H9 (cell line): ENCODE data around the gene HAUS8. TPM values are rescaled to one million over a fixed set of nuclear protein-coding genes. Genes with fewer than 3 reads are reported as not detected.

Source experiments
- DNase-seq: peaks from one replicate; pipeline ENCODE4 v3.0.0-alpha.2; 2017
- H2AFZ ChIP-seq: one replicate; pipeline ENCODE4 v1.6.1; 2013; ENCODE audit warnings: mild to moderate bottlenecking, low read length, control low read depth, moderate library complexity
- H2AK5ac ChIP-seq: 2 replicates; pipeline ENCODE4 v1.6.1; 2013; ENCODE audit warnings: low read length, control low read depth, mixed read lengths; ENCODE audit not compliant: insufficient read length
- H2BK120ac ChIP-seq: one replicate; pipeline ENCODE4 v1.6.1; 2013; ENCODE audit warnings: low read depth, mild to moderate bottlenecking, low read length, control low read depth, inconsistent platforms; ENCODE audit not compliant: poor library complexity, severe bottlenecking
- H2BK12ac ChIP-seq: 2 replicates; pipeline ENCODE4 v1.6.1; 2013; ENCODE audit warnings: low read length, control low read depth, mixed read lengths, low read depth; ENCODE audit not compliant: insufficient read length
- H2BK15ac ChIP-seq: 2 replicates; pipeline ENCODE4 v1.6.1; 2013; ENCODE audit warnings: low read depth, low read length, control low read depth
- H2BK20ac ChIP-seq: one replicate; pipeline ENCODE4 v1.6.1; 2013; ENCODE audit warnings: low read depth, mild to moderate bottlenecking, low read length, control low read depth, inconsistent platforms; ENCODE audit not compliant: poor library complexity, severe bottlenecking
- H2BK5ac ChIP-seq: 2 replicates; pipeline ENCODE4 v1.6.1; 2013; ENCODE audit warnings: low read length, control low read depth, mixed read lengths; ENCODE audit not compliant: insufficient read length
- H3K14ac ChIP-seq: 2 replicates; pipeline ENCODE4 v1.6.1; 2013; ENCODE audit warnings: low read length, control low read depth; ENCODE audit not compliant: insufficient read depth
- H3K18ac ChIP-seq: 2 replicates; pipeline ENCODE4 v1.6.1; 2013; ENCODE audit warnings: low read depth, mild to moderate bottlenecking, mixed read lengths, low read length, control low read depth; ENCODE audit not compliant: insufficient read length
- H3K23ac ChIP-seq: 2 replicates; pipeline ENCODE4 v1.6.1; 2013; ENCODE audit warnings: low read length, control low read depth, mixed read lengths, low read depth; ENCODE audit not compliant: insufficient read length
- H3K23me2 ChIP-seq: 2 replicates; pipeline ENCODE4 v1.6.1; 2013; ENCODE audit warnings: low read depth, mild to moderate bottlenecking, mixed read lengths, low read length, control low read depth; ENCODE audit not compliant: insufficient read length, poor library complexity, severe bottlenecking
- H3K27ac ChIP-seq: 2 replicates; pipeline ENCODE4 v1.5.1; 2013; ENCODE audit warnings: low read length, control low read depth, mixed read lengths, low read depth; ENCODE audit not compliant: insufficient read length
- H3K27me3 ChIP-seq: 2 replicates; pipeline ENCODE4 v1.6.1; 2013; ENCODE audit warnings: low read length, control low read depth, inconsistent platforms; ENCODE audit not compliant: insufficient read depth
- H3K4ac ChIP-seq: 2 replicates; pipeline ENCODE4 v1.6.1; 2013; ENCODE audit warnings: low read depth, mild to moderate bottlenecking, control low read depth, inconsistent platforms, low read length, moderate library complexity
- H3K4me1 ChIP-seq: 2 replicates; pipeline ENCODE4 v1.6.1; 2013; ENCODE audit warnings: low read length, control low read depth, inconsistent platforms; ENCODE audit not compliant: insufficient read depth
- H3K4me2 ChIP-seq: 2 replicates; pipeline ENCODE4 v1.6.1; 2013; ENCODE audit warnings: low read length, control low read depth, mixed read lengths; ENCODE audit not compliant: insufficient read length, insufficient read depth
- H3K56ac ChIP-seq: 2 replicates; pipeline ENCODE4 v1.6.1; 2013; ENCODE audit warnings: low read depth, mild to moderate bottlenecking, mixed read lengths, low read length, control low read depth; ENCODE audit not compliant: insufficient read length
- H3K79me1 ChIP-seq: 2 replicates; pipeline ENCODE4 v1.6.1; 2013; ENCODE audit warnings: low read depth, mild to moderate bottlenecking, moderate library complexity, low read length, control low read depth, inconsistent platforms; ENCODE audit not compliant: insufficient read depth, poor library complexity, severe bottlenecking
- H3K79me2 ChIP-seq: 2 replicates; pipeline ENCODE4 v1.6.1; 2013; ENCODE audit warnings: low read length, control low read depth, inconsistent platforms; ENCODE audit not compliant: insufficient read depth
- H3K9ac ChIP-seq: 2 replicates; pipeline ENCODE4 v1.6.1; 2013; ENCODE audit warnings: low read length, control low read depth, mixed read lengths; ENCODE audit not compliant: insufficient read length; ENCODE audit errors: extremely low read depth
- H3K9me3 ChIP-seq: one replicate; pipeline ENCODE4 v1.6.1; 2013; ENCODE audit warnings: low read depth, low read length, inconsistent platforms; ENCODE audit not compliant: control insufficient read depth
- H3T11ph ChIP-seq: one replicate; pipeline ENCODE4 v1.6.1; 2013; ENCODE audit warnings: mild to moderate bottlenecking, low read length, control low read depth, inconsistent platforms
- H4K20me1 ChIP-seq: one replicate; pipeline ENCODE4 v1.6.1; 2013; ENCODE audit not compliant: control insufficient read depth, insufficient read length, insufficient read depth
- H4K5ac ChIP-seq: 2 replicates; pipeline ENCODE4 v1.6.1; 2013; ENCODE audit warnings: low read depth, mild to moderate bottlenecking, mixed read lengths, low read length, control low read depth; ENCODE audit not compliant: insufficient read length
- H4K8ac ChIP-seq: replicated peaks from 2 replicates; pipeline ENCODE4 v1.6.1; 2013; ENCODE audit warnings: low read length, control low read depth, mixed read lengths, low read depth; ENCODE audit not compliant: insufficient read length
- H4K91ac ChIP-seq: 2 replicates; pipeline ENCODE4 v1.6.1; 2013; ENCODE audit warnings: low read depth, mild to moderate bottlenecking, moderate library complexity, mixed read lengths, low read length, control low read depth; ENCODE audit not compliant: insufficient read length
- H3K27ac Mint-ChIP-seq, 3 experiments: 2 replicates in 2 of 3; 3 replicates in 1 of 3; pipeline ENCODE4 v1.8.0; 2020 to 2021; ENCODE audit warnings: mixed read lengths in 3 of 3, mild to moderate bottlenecking in 1 of 3, moderate library complexity in 1 of 3
- H3K27me3 Mint-ChIP-seq: 2 replicates; pipeline ENCODE4 v1.8.0; 2021; ENCODE audit warnings: low read depth, mild to moderate bottlenecking, moderate library complexity, mixed read lengths
- H3K36me3 Mint-ChIP-seq, 3 experiments: 2 replicates in 2 of 3; 3 replicates in 1 of 3; pipeline ENCODE4 v1.8.0; 2020 to 2021; ENCODE audit warnings: low read depth in 3 of 3, mixed read lengths in 3 of 3; ENCODE audit not compliant: insufficient read depth in 1 of 3
- H3K4me1 Mint-ChIP-seq, 2 experiments: 2 replicates each; pipeline ENCODE4 v1.8.0; 2020; ENCODE audit warnings: mixed read lengths in 2 of 2
- H3K4me3 Mint-ChIP-seq, 2 experiments: 2 replicates in 1 of 2; 3 replicates in 1 of 2; pipeline ENCODE4 v1.8.0; 2020 to 2021; ENCODE audit warnings: mild to moderate bottlenecking in 2 of 2, mixed read lengths in 2 of 2, moderate library complexity in 1 of 2
- H3K9me3 Mint-ChIP-seq, 2 experiments: 2 replicates in 1 of 2; 3 replicates in 1 of 2; pipeline ENCODE4 v1.8.0; 2020; ENCODE audit warnings: mild to moderate bottlenecking in 2 of 2, mixed read lengths in 2 of 2, moderate library complexity in 1 of 2
- WGBS: extraction: QIAGEN DNeasy Blood & Tissue Kit; methylation state at CpG from one replicate; pipeline ENCODE4 v1.1.7; 2013; ENCODE audit warnings: missing lambda C conversion rate, low lambda C conversion rate, mixed read lengths; ENCODE audit not compliant: insufficient read length; ENCODE audit errors: extremely low coverage; 5-methylcytosine and 5-hydroxymethylcytosine counted together
- total RNA-seq: library from RNA; stranded (reverse); gene quantifications from 2 replicates; pipeline ENCODE4 v1.2.1, GENCODE V29; 2021
- TF ChIP-seq, protein P1 (sequence below): fragments of 200-600 bp; sonication (generic); conservative IDR thresholded peaks from 3 replicates; pipeline ENCODE4 v1.8.0; 2021; ENCODE audit warnings: antibody characterized with exemption, mild to moderate bottlenecking

Gene HAUS8
- total RNA-seq, 1 experiment from 2014 or later: 27.8 TPM

DNA sequence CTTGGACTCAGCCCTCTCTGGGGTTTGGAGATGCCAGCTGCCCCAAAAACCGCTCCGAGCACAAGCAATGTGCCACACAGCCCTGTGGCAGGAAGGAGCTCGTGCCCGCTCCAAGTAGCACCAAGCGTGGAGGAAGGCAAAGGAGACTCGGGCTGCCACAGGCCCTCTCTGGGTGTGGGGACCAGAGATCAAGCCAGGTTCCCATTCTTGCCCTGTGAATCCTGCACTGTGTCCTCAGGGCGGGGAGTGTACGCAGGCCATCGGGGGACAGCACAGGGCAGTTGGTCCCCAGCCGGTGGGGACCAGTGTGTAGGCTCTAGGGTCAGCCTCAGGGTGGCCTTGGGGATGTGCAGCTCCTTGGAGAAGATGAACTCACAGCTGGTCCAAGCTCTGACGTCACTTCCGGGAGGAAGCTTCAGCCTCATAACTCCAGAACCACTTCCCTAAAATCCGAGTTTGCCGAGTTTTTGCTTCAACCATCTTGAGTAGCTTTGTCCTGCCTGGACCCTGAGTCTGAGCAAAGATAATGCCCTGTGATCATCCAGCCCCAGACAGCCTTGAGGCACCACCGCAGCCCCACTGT, 39.3 kb downstream of the HAUS8 start:
- Histone ChIP-seq H2BK5ac (no peak overlapping the region), H3K9me3 (no peaks in the 10 kb centered on the region), H3K23ac (no peak overlapping the region), H3K79me1 (no peaks in the 10 kb centered on the region), H2AFZ (no peak overlapping the region), H2BK15ac (no peak overlapping the region), H3K4ac (no peak overlapping the region), H2BK120ac (no peak overlapping the region), H4K8ac (no peak overlapping the region), H3K4me2 (no peak overlapping the region), H3K56ac (no peak overlapping the region), H3K27ac (no peak overlapping the region), H4K5ac (no peak overlapping the region), H3K4me1 (no peaks in the 10 kb centered on the region), H2AK5ac (no peak overlapping the region), H3K9ac (no peak overlapping the region), H3K23me2 (no peaks in the 10 kb centered on the region), H3T11ph (no peak overlapping the region), H3K14ac (no peak overlapping the region), H3K79me2 (no peaks in the 10 kb centered on the region), H2BK20ac (no peak overlapping the region), H3K18ac (no peak overlapping the region), H3K27me3 (no peaks in the 10 kb centered on the region), H4K91ac (no peak overlapping the region), H4K20me1 (no peaks in the 10 kb centered on the region), H2BK12ac (no peak overlapping the region)
- H3K4me1 Mint-ChIP-seq: no peaks in the 10 kb centered on the region
- H3K27ac Mint-ChIP-seq: peak overlapping the region in 1 of 3 experiments; percentile 81; a peak in 2 of 7 replicates
- no peak for DNase-seq
- no peaks in the 10 kb centered on the region for H3K36me3 Mint-ChIP-seq
- H3K27me3 Mint-ChIP-seq: peaks cover 3% of the 10 kb centered on the region
- H3K4me3 Mint-ChIP-seq: no peak overlapping the region; a peak in 1 of 5 replicates
- no CpG with 5 or more reads among the region's 15 CpGs for WGBS
- H3K9me3 Mint-ChIP-seq: no peaks in the 10 kb centered on the region
- TF ChIP-seq, protein P1, sequence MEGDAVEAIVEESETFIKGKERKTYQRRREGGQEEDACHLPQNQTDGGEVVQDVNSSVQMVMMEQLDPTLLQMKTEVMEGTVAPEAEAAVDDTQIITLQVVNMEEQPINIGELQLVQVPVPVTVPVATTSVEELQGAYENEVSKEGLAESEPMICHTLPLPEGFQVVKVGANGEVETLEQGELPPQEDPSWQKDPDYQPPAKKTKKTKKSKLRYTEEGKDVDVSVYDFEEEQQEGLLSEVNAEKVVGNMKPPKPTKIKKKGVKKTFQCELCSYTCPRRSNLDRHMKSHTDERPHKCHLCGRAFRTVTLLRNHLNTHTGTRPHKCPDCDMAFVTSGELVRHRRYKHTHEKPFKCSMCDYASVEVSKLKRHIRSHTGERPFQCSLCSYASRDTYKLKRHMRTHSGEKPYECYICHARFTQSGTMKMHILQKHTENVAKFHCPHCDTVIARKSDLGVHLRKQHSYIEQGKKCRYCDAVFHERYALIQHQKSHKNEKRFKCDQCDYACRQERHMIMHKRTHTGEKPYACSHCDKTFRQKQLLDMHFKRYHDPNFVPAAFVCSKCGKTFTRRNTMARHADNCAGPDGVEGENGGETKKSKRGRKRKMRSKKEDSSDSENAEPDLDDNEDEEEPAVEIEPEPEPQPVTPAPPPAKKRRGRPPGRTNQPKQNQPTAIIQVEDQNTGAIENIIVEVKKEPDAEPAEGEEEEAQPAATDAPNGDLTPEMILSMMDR: no peak
